Measurements from ENCODE around the gene IGIP.

DNA sequence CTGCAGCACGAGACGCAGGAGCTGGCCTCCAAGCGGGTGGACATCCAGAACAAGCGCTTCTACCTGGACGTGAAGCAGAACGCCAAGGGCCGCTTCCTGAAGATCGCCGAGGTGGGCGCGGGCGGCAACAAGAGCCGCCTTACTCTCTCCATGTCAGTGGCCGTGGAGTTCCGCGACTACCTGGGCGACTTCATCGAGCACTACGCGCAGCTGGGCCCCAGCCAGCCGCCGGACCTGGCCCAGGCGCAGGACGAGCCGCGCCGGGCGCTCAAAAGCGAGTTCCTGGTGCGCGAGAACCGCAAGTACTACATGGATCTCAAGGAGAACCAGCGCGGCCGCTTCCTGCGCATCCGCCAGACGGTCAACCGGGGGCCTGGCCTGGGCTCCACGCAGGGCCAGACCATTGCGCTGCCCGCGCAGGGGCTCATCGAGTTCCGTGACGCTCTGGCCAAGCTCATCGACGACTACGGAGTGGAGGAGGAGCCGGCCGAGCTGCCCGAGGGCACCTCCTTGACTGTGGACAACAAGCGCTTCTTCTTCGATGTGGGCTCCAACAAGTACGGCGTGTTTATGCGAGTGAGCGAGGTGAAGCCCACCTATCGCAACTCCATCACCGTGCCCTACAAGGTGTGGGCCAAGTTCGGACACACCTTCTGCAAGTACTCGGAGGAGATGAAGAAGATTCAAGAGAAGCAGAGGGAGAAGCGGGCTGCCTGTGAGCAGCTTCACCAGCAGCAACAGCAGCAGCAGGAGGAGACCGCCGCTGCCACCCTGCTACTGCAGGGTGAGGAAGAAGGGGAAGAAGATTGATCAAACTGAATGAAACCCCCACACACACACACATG is 11.2 kb upstream of the IGIP start:
- TF ChIP-seq, protein P1, sequence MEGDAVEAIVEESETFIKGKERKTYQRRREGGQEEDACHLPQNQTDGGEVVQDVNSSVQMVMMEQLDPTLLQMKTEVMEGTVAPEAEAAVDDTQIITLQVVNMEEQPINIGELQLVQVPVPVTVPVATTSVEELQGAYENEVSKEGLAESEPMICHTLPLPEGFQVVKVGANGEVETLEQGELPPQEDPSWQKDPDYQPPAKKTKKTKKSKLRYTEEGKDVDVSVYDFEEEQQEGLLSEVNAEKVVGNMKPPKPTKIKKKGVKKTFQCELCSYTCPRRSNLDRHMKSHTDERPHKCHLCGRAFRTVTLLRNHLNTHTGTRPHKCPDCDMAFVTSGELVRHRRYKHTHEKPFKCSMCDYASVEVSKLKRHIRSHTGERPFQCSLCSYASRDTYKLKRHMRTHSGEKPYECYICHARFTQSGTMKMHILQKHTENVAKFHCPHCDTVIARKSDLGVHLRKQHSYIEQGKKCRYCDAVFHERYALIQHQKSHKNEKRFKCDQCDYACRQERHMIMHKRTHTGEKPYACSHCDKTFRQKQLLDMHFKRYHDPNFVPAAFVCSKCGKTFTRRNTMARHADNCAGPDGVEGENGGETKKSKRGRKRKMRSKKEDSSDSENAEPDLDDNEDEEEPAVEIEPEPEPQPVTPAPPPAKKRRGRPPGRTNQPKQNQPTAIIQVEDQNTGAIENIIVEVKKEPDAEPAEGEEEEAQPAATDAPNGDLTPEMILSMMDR (conservative IDR thresholded peaks at IDR 0.05; ENCODE audit: low read depth, low read length) = no peak
- TF ChIP-seq EZH2 (IDR thresholded peaks at IDR 0.05; ENCODE audit: borderline replicate concordance, low read depth, low read length, poor library complexity, severe bottlenecking) = no peak
